ENCODE measurements around the gene SPATA20. TPM values are rescaled to one million over a fixed set of nuclear protein-coding genes. Genes with fewer than 3 reads are reported as not detected.

The SPATA20 gene
- total and polyA plus RNA-seq, 2 of the 4 experiments (the other 2 are of a cell fraction), result 17.0 to 35.0 TPM

DNA sequence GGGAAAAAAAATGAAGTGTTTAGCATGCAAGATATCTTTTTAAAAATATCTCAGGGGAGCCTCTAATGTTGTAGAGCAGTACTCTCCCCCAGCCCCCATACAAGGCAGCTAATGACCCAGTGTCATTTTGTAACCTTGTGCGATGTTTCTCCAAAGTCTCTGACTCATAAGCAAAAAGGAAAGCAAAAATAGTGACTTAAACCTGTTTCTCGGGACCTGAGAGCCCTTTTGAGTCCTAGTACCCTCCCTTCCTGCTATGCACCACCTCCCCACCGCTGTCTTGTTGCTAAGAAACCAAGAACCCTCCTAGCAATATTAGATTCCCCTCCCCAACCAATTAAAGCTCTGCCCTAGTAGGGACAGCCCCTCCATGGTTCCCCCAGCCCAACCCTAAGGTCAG, 35.9 kb upstream of the SPATA20 start:
- Histone ChIP-seq H3K79me1 (ENCODE audit: low read depth in 1 of 2, low read length in 2 of 2) (peaks cover 0 to 3% of the 10 kb centered on the region in 2 experiments; a peak in 1 of 4 replicates), H3K23ac (ENCODE audit: low read depth, low read length) (no peak overlapping the region), H3K27me3 (ENCODE audit: control insufficient read depth, insufficient read depth, low read length) (no peaks in the 10 kb centered on the region; the same call in 1 of the 2 replicates), H3K9me1 (ENCODE audit: insufficient read depth, low read length) (peaks cover 11% of the 10 kb centered on the region), H3K4me3 (ENCODE audit: insufficient read depth, low read depth, low read length) (no peak overlapping the region), H2BK20ac (ENCODE audit: low read depth, low read length) (no peak overlapping the region), H3K14ac (replicated peaks; ENCODE audit: low read depth, low read length) (no peak overlapping the region), H3K27ac (ENCODE audit: insufficient read depth, low read length) (no peak overlapping the region), H3K4me2 (ENCODE audit: low read depth, low read length) (peak overlapping the region; percentile 58), H4K8ac (ENCODE audit: low read depth in 2 of 2, low read length in 2 of 2) (no peak overlapping the region), H2BK120ac (ENCODE audit: low read depth, low read length) (no peak overlapping the region), H2AK9ac (replicated peaks; ENCODE audit: low read depth, low read length, poor library complexity) (no peak overlapping the region), H4K91ac (ENCODE audit: insufficient read depth, low read depth, low read length) (no peak overlapping the region), H3K56ac (ENCODE audit: extremely low read depth, insufficient read depth, low read length) (no peak overlapping the region), H2AK5ac (ENCODE audit: low read depth, low read length) (no peak overlapping the region), H3K18ac (ENCODE audit: low read depth, low read length) (no peak overlapping the region), H2AFZ (replicated peaks; ENCODE audit: low read length, poor library complexity) (no peak overlapping the region), H2BK15ac (ENCODE audit: low read depth, low read length) (no peak overlapping the region), H3K9me3 (ENCODE audit: control insufficient read depth, insufficient read depth, low read length) (no peaks in the 10 kb centered on the region), H4K20me1 (ENCODE audit: insufficient read depth, low read length) (no peaks in the 10 kb centered on the region), H3K4ac (ENCODE audit: low read depth, low read length) (no peak overlapping the region), H2BK5ac (ENCODE audit: low read depth, low read length, poor library complexity, severe bottlenecking) (no peak overlapping the region), H3K9ac (ENCODE audit: low read depth, low read length) (no peak overlapping the region), H3K36me3 (ENCODE audit: control insufficient read depth, insufficient read depth, low read length) (no peaks in the 10 kb centered on the region), H4K5ac (ENCODE audit: low read depth, low read length) (no peak overlapping the region), H3K4me1 (ENCODE audit: control insufficient read depth, insufficient read depth, low read length) (peaks cover 2% of the 10 kb centered on the region)
- POLR2A ChIA-PET (ENCODE audit: unreplicated experiment), result no interaction called here
- no peak for TF ChIP-seq RFX5 (IDR thresholded peaks at IDR 0.05; ENCODE audit: low read depth, low read length)
- TF ChIP-seq, protein P1, sequence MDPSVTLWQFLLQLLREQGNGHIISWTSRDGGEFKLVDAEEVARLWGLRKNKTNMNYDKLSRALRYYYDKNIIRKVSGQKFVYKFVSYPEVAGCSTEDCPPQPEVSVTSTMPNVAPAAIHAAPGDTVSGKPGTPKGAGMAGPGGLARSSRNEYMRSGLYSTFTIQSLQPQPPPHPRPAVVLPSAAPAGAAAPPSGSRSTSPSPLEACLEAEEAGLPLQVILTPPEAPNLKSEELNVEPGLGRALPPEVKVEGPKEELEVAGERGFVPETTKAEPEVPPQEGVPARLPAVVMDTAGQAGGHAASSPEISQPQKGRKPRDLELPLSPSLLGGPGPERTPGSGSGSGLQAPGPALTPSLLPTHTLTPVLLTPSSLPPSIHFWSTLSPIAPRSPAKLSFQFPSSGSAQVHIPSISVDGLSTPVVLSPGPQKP (IDR thresholded peaks at IDR 0.05; ENCODE audit: borderline replicate concordance, low read depth, low read length), result no peak
- no peak for TF ChIP-seq BHLHE40 (IDR thresholded peaks at IDR 0.05; ENCODE audit: low read depth, low read length)
- no peak for TF ChIP-seq POLR2A (IDR thresholded peaks at IDR 0.05; ENCODE audit: low read depth, low read length)
- no peak for TF ChIP-seq CHD1 (IDR thresholded peaks at IDR 0.05; ENCODE audit: low read depth, low read length)
- TF ChIP-seq RAD21 (IDR thresholded peaks at IDR 0.05; ENCODE audit: low read length), result no peak
- TF ChIP-seq MAZ (IDR thresholded peaks at IDR 0.05; ENCODE audit: borderline replicate concordance, low read depth, low read length), result no peak
- TF ChIP-seq, protein P2, sequence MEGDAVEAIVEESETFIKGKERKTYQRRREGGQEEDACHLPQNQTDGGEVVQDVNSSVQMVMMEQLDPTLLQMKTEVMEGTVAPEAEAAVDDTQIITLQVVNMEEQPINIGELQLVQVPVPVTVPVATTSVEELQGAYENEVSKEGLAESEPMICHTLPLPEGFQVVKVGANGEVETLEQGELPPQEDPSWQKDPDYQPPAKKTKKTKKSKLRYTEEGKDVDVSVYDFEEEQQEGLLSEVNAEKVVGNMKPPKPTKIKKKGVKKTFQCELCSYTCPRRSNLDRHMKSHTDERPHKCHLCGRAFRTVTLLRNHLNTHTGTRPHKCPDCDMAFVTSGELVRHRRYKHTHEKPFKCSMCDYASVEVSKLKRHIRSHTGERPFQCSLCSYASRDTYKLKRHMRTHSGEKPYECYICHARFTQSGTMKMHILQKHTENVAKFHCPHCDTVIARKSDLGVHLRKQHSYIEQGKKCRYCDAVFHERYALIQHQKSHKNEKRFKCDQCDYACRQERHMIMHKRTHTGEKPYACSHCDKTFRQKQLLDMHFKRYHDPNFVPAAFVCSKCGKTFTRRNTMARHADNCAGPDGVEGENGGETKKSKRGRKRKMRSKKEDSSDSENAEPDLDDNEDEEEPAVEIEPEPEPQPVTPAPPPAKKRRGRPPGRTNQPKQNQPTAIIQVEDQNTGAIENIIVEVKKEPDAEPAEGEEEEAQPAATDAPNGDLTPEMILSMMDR (conservative IDR thresholded peaks at IDR 0.05; ENCODE audit: low read depth, low read length), result no peak
- TF ChIP-seq NFE2L2 (IDR thresholded peaks at IDR 0.05; ENCODE audit: low read depth, low read length), result no peak
- TF ChIP-seq FOS (IDR thresholded peaks at IDR 0.05; ENCODE audit: low read depth, low read length), result peak; percentile 14; the same call in 1 of the 2 replicates
- no peak for TF ChIP-seq MXI1 (IDR thresholded peaks at IDR 0.05; ENCODE audit: borderline replicate concordance, low read depth, low read length)
- 0 out of 2 replicates have a peak, but pooled peaks have one; percentile 6 for TF ChIP-seq CEBPB (IDR thresholded peaks at IDR 0.05; ENCODE audit: low read depth, low read length)
- CTCF ChIA-PET, result no interaction called here
- DNase-seq (peak; percentile 50), ATAC-seq (ENCODE audit: low read depth) (peak; percentile 27; the same call in 1 of the 2 replicates)
- intact Hi-C loops (cut with micrococcal nuclease), result no loop called here
- BruUV-seq (replicated peaks), result no TSS peak
- WGBS, 2 experiments (ENCODE audit: extremely low coverage in 2 of 2, insufficient read length in 1 of 2), result 25% methylated on average over 2 of the region's 3 CpGs; no CpG with 5 or more reads in 1 of the 2 experiments
- in situ Hi-C loops (cut with MboI; ENCODE audit: low sequenced_read_pairs), result no loop called here
- dilution Hi-C loops (cut with HindIII; ENCODE audit: low sequenced_read_pairs, unreplicated experiment), result no loop called here
